A549 treated with CpdA at 1 μM for 4 hours (cell line): ENCODE data around the gene OR51G2. TPM values are rescaled to one million over a fixed set of nuclear protein-coding genes. Genes with fewer than 3 reads are reported as not detected.

Experiments used
- total RNA-seq: library from RNA; stranded (reverse); fragments of 200-300 nt; extraction: Qiagen RNA extraction; gene quantifications from 5 replicates; pipeline ENCODE4 v1.2.3, GENCODE V29; 2022; ENCODE audit warnings: low read depth

OR51G2 gene, protein sequence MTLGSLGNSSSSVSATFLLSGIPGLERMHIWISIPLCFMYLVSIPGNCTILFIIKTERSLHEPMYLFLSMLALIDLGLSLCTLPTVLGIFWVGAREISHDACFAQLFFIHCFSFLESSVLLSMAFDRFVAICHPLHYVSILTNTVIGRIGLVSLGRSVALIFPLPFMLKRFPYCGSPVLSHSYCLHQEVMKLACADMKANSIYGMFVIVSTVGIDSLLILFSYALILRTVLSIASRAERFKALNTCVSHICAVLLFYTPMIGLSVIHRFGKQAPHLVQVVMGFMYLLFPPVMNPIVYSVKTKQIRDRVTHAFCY
- total RNA-seq = not detected in 5 replicates

DNA sequence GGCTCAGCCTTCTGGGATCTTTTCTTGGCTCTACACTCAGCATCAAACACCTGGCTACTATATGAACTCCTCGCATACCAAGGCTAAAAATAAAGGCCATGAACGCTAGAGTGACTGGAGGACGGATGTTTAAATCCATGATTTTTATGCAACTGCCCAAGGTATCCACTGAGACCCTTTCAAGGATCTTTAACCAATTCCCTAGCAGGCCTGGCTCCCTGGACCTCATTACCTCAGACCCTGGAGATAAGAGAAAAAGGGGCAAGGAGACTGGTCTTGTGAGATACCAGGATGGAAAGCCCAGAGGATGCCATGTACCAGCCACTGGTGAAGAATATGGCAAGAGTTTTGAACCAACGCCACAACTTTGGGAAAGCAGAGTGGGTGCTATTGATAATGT is at the start of gene OR51G2:
Gene OR51G2 (minus strand): TSS at position 101 of the 400 bp plus-strand sequence. CDS start 3,687 bp downstream, outside the sequence.

DNA sequence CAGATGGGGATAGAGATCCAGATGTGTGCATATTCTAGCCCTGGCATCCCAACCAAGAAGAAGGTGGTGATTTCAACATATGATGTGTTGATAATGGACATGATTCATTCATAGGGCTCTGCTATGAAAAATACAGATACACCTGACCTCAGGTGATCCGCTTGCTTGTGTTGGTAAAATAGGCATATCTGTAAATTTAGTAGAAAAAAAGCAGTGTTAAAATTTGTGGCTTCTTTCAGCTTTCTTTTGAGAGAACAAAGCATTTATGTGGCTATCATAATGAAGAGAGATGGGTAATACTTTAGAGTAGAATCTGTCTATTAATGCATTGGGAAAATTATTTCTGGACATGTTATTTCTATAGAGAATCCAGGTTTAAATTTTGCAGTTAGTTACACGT is 36.5 kb upstream of the OR51G2 start, which contains the start of gene OR51A2:
Gene OR51A2 (minus strand): TSS at position 101 of the 400 bp plus-strand sequence. CDS start 0 bp downstream, at position 101.

DNA sequence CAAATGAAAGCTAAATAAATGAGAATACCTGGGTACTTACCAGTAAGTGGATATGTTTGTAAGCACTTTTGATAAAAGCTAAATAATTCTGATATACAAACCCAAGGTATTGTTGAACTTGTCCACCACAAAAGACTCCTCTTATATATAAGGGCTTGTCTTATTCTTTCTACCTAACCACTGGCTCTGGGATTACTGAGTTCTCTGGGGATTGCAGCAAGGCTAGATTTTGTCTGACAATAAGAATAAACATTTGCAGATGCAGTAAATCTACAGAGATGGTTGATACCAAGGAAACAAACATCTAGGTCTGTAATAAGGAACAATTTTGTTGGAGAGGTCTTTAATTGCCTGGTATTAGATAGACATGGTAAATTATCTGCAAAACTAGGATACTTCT is 28.4 kb upstream of the OR51G2 start, which contains the start of gene OR51A4:
Gene OR51A4 (minus strand): TSS at position 101 of the 400 bp plus-strand sequence. CDS start 505 bp downstream, outside the sequence.

DNA sequence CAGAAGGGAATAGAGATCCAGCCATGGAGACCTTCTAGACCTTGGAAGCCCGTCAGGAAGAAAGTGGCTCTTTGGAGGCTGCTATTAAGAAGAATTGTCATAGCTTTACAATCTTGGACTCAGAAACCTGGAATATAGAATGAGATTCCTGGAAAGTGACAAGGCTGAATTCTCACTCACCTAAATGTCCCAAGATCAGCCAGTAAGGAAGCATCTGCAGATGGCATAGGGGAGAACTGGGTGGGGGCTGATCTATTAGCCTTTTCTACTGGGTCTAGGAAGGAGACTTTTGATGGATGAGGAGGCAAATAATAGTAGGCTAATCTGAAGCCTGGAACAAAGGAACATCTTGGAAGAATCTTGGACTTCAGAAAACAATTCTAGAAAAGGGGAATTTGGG is 5.1 kb upstream of the OR51G2 start, which contains the start of gene OR51G1:
Gene OR51G1 (minus strand): TSS at position 101 of the 400 bp plus-strand sequence. CDS start 0 bp downstream, at position 101.

DNA sequence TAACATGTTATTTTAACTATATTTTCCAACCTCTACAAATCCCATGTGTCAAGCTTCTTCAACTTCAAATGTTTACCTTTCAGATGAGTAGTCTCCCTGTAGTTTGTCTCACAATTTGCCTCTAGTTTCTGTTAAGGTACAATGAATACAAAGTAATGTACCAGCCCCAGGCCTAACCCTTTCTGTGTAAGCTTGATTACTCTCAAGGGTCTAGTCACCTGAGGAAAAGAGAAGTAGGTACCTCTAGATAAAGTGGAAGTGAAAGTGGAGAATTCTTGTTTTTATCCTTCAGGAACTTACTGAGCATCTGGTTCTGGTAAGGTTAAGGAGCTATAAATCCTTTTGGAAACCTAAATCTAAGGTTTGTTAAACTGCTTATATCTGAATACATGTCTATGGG is 15.7 kb downstream of the OR51G2 start, which contains the start of gene OR51A7:
Gene OR51A7 (plus strand): TSS at position 300 of the 400 bp plus-strand sequence. CDS start 3,587 bp downstream, outside the sequence.

DNA sequence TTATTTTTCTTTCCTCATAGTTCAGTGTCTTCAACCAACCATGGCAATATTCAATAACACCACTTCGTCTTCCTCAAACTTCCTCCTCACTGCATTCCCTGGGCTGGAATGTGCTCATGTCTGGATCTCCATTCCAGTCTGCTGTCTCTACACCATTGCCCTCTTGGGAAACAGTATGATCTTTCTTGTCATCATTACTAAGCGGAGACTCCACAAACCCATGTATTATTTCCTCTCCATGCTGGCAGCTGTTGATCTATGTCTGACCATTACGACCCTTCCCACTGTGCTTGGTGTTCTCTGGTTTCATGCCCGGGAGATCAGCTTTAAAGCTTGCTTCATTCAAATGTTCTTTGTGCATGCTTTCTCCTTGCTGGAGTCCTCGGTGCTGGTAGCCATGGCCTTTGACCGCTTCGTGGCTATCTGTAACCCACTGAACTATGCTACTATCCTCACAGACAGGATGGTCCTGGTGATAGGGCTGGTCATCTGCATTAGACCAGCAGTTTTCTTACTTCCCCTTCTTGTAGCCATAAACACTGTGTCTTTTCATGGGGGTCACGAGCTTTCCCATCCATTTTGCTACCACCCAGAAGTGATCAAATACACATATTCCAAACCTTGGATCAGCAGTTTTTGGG is 37.2 kb downstream of the OR51G2 start, which contains the start of gene OR51T1:
Gene OR51T1 (plus strand): TSS at position 41 of the 641 bp plus-strand sequence. CDS start 0 bp downstream, at position 41.

Other genes starting within 250 kb of the OR51G2 start
- gene OR51E2, start 221.5 kb downstream of the OR51G2 start, total RNA-seq = 0.02 to 0.14 TPM in 2 of 5 replicates, not detected in the others
- not detected in 5 replicates for gene MMP26, start 214.6 kb downstream of the OR51G2 start, total RNA-seq
- gene OR51F1, start 149.4 kb downstream of the OR51G2 start, total RNA-seq = not detected in 5 replicates
- not detected in 5 replicates for gene OR52R1, start 115.0 kb downstream of the OR51G2 start, total RNA-seq
- not detected in 5 replicates for gene OR51F2, start 98.0 kb downstream of the OR51G2 start, total RNA-seq
- not detected in 5 replicates for gene OR51S1, start 70.1 kb downstream of the OR51G2 start, total RNA-seq
- gene OR51T1, start 37.5 kb downstream of the OR51G2 start, total RNA-seq = not detected in 5 replicates
- not detected in 5 replicates for gene OR51A7, start 15.6 kb downstream of the OR51G2 start, total RNA-seq
- not detected in 5 replicates for gene OR51G1, start 5.0 kb upstream of the OR51G2 start, total RNA-seq
- gene OR51A4, start 28.3 kb upstream of the OR51G2 start, total RNA-seq = not detected in 5 replicates
- gene OR51A2, start 36.4 kb upstream of the OR51G2 start, total RNA-seq = not detected in 5 replicates
- gene OR51L1, start 75.5 kb upstream of the OR51G2 start, total RNA-seq = not detected in 5 replicates
- gene OR52J3, start 127.2 kb upstream of the OR51G2 start, total RNA-seq = not detected in 5 replicates
- not detected in 5 replicates for gene OR52E2, start 140.3 kb upstream of the OR51G2 start, total RNA-seq
- gene OR52E1, start 150.2 kb upstream of the OR51G2 start, total RNA-seq = not detected in 5 replicates
- not detected in 5 replicates for gene OR52A5, start 219.0 kb upstream of the OR51G2 start, total RNA-seq
- gene OR52A1, start 235.4 kb upstream of the OR51G2 start, total RNA-seq = not detected in 5 replicates